ENCODE results near the gene CANT1. TPM values are rescaled to one million over a fixed set of nuclear protein-coding genes. Genes with fewer than 3 reads are reported as not detected.

The CANT1 gene
- total and polyA plus RNA-seq, 9 donors, result 18.6 to 48.8 (median 33.8) TPM

- peak; percentile 57 to 83 (median 76) for DNase-seq
- Histone ChIP-seq H3K27me3 (no peaks in the 10 kb centered on the region), H3K4me3 (no peak overlapping the region), H3K27ac (no peak overlapping the region), H3K36me3 (no peaks in the 10 kb centered on the region), H3K4me1 (ENCODE audit: insufficient read depth) (peaks cover 2% of the 10 kb centered on the region), H3K9me3 (no peaks in the 10 kb centered on the region)
- 66 to 70% (median 70%) methylated on average over 13 of the region's 13 CpGs for WGBS, 3 donors
- TF ChIP-seq CTCF (IDR thresholded peaks at IDR 0.05) (peak; percentile 54 to 84 (median 74)), EP300 (IDR thresholded peaks at IDR 0.05) (no peak)
- intact Hi-C loops (cut with DNase I), result loop anchor here in 1 of 4 donors (2.0 kb wide), 1 partner anchor 22 kb away; no protein-coding TSS in a partner anchor
Measured at GRCh38 chr17:79042421-79043190, 33.0 kb upstream of the CANT1 start.

GRCh38 chr17:79041723-79042420 lies 32.3 kb upstream of the CANT1 start:
- peaks cover 2% of the 10 kb centered on the region for H3K4me1 ChIP-seq (ENCODE audit: insufficient read depth)
- H3K36me3 ChIP-seq, result no peaks in the 10 kb centered on the region
- no peaks in the 10 kb centered on the region for H3K9me3 ChIP-seq
- H3K27ac ChIP-seq, result no peak overlapping the region
- no peaks in the 10 kb centered on the region for H3K27me3 ChIP-seq
- intact Hi-C loops (cut with DNase I), result loop anchor here in 1 of 4 donors (2.0 kb wide), 1 partner anchor 21 kb away; no protein-coding TSS in a partner anchor
- H3K4me3 ChIP-seq, result no peak overlapping the region
- 83 to 84% (median 83%) methylated on average over 29 of the region's 29 CpGs for WGBS, 3 donors
- DNase-seq, result no peak
- no peak for TF ChIP-seq POLR2A (IDR thresholded peaks at IDR 0.05)
- no peak for TF ChIP-seq CTCF (IDR thresholded peaks at IDR 0.05)
- TF ChIP-seq EP300 (IDR thresholded peaks at IDR 0.05), result no peak

DNA sequence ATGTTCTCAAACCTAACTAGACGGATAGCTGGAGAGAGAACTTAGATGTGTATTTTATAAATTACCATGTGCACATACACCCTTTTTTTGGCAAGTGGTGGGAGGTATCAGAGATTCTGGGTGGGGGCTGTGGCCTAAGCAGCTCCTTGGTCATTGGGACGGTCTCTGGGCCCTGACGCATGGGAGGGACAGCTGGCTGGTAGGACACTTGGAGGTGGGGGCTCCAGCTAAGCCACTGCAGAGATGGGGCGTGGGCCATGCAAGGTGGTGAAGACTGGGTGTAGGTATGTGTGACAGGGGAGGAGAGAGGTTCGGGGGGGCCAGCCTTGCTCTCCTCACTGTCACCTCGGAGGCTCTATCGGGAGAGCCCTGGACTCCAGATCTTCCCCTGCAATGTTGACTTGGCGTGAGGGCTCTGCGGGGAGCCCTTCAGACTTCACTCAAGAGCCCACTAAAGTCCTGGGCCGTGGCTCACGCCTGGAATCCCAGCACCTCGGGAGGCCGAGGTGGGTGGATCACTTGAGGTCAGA lies 31.5 kb upstream of the CANT1 start:
- DNase-seq, result peak in 1 of 5 donors; percentile 32
- no peak overlapping the region for H3K27ac ChIP-seq
- intact Hi-C loops (cut with DNase I), result no loop called here
- 92 to 94% (median 93%) methylated on average over 13 of the region's 13 CpGs for WGBS, 3 donors
- no peaks in the 10 kb centered on the region for H3K27me3 ChIP-seq
- no peaks in the 10 kb centered on the region for H3K9me3 ChIP-seq
- H3K4me3 ChIP-seq, result no peak overlapping the region
- H3K36me3 ChIP-seq, result no peaks in the 10 kb centered on the region
- TF ChIP-seq POLR2A (IDR thresholded peaks at IDR 0.05) (no peak), CTCF (IDR thresholded peaks at IDR 0.05) (no peak), EP300 (IDR thresholded peaks at IDR 0.05) (no peak)
- peaks cover 2% of the 10 kb centered on the region for H3K4me1 ChIP-seq (ENCODE audit: insufficient read depth)

GRCh38 chr17:79039886-79040285 lies 30.3 kb upstream of the CANT1 start:
- WGBS, 3 donors, result 94 to 95% (median 95%) methylated on average over 6 of the region's 6 CpGs
- no peaks in the 10 kb centered on the region for H3K9me3 ChIP-seq
- no peaks in the 10 kb centered on the region for H3K27me3 ChIP-seq
- no peak overlapping the region for H3K27ac ChIP-seq
- no peaks in the 10 kb centered on the region for H3K36me3 ChIP-seq
- H3K4me1 ChIP-seq (ENCODE audit: insufficient read depth), result peaks cover 2% of the 10 kb centered on the region
- intact Hi-C loops (cut with DNase I), result loop anchor here in 1 of 4 donors (2.0 kb wide), 1 partner anchor 47 kb away; no protein-coding TSS in a partner anchor
- DNase-seq, result peak in 1 of 5 donors; percentile 10
- no peak overlapping the region for H3K4me3 ChIP-seq
- TF ChIP-seq EP300 (IDR thresholded peaks at IDR 0.05), result no peak
- no peak for TF ChIP-seq CTCF (IDR thresholded peaks at IDR 0.05)
- TF ChIP-seq POLR2A (IDR thresholded peaks at IDR 0.05), result no peak

Data from ovary (tissue), 9 donors.